ENCODE data around the gene PLCB3.

GRCh38 chr11:64249563-64250414, 1.5 kb upstream of the PLCB3 start:
- no peak for TF ChIP-seq POLR2A (IDR thresholded peaks at IDR 0.05)
- no peak for TF ChIP-seq CTCF (IDR thresholded peaks at IDR 0.05)
- no peak for TF ChIP-seq EP300 (IDR thresholded peaks at IDR 0.05)
- TF ChIP-seq POLR2AphosphoS5 (IDR thresholded peaks at IDR 0.05) = no peak
